ENCODE measurements around the gene LPCAT1.

The LPCAT1 gene

DNA sequence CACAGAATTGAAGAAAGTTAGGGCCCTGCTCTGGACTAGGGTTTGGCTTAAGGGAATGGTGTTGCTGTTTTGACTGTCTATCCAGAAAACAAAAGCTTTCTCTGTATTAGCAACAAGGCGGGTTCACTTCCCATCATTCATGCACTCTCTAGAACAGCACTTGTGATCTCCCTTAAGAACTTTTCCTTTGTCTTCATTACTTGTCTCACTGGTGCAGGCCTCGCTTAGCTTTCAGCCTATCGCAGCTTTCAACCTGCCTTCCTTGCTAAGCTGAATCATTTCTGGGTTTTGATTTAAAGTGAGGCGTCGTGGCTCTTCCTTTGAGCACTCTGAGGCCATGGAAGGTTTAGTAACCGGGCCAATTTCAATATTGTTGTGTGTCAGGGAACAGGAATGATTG, 35.2 kb upstream of the LPCAT1 start:
- DNase-seq (ENCODE audit: low read depth in 2 of 2), result no peak
- no peak for TF ChIP-seq CTCF (IDR thresholded peaks at IDR 0.05; ENCODE audit: low read depth, low read length)
- H3K4me3 ChIP-seq (replicated peaks in 1 of 2; ENCODE audit: low read depth in 2 of 2, low read length in 2 of 2), result no peak overlapping the region

GRCh38 chr5:1557114-1557873, 33.5 kb upstream of the LPCAT1 start:
- DNase-seq (ENCODE audit: low read depth in 2 of 2), result no peak
- no peak overlapping the region for H3K4me3 ChIP-seq (replicated peaks in 1 of 2; ENCODE audit: low read depth in 2 of 2, low read length in 2 of 2)
- TF ChIP-seq CTCF (IDR thresholded peaks at IDR 0.05; ENCODE audit: low read depth, low read length), result no peak

GRCh38 chr5:1555808-1556731, 32.3 kb upstream of the LPCAT1 start:
- DNase-seq (ENCODE audit: low read depth in 2 of 2), result no peak
- no peak overlapping the region for H3K4me3 ChIP-seq (replicated peaks in 1 of 2; ENCODE audit: low read depth in 2 of 2, low read length in 2 of 2)
- no peak for TF ChIP-seq CTCF (IDR thresholded peaks at IDR 0.05; ENCODE audit: low read depth, low read length)

GRCh38 chr5:1555011-1555807, 31.4 kb upstream of the LPCAT1 start:
- peak; percentile 57 to 84 for DNase-seq (ENCODE audit: low read depth in 2 of 2)
- no peak overlapping the region for H3K4me3 ChIP-seq (replicated peaks in 1 of 2; ENCODE audit: low read depth in 2 of 2, low read length in 2 of 2)
- no peak for TF ChIP-seq CTCF (IDR thresholded peaks at IDR 0.05; ENCODE audit: low read depth, low read length)

- no peak for TF ChIP-seq CTCF (IDR thresholded peaks at IDR 0.05; ENCODE audit: low read depth, low read length)
- DNase-seq (ENCODE audit: low read depth in 2 of 2), result no peak
- H3K4me3 ChIP-seq (replicated peaks in 1 of 2; ENCODE audit: low read depth in 2 of 2, low read length in 2 of 2), result no peak overlapping the region
Measured at GRCh38 chr5:1554410-1554967, 30.7 kb upstream of the LPCAT1 start.
